GM19193 (cell line): ENCODE measurements around the gene ZGLP1.

Source experiments
- POLR2A ChIP-seq: IDR thresholded peaks from 4 replicates; pipeline ENCODE4 v1.6.1; 2011; ENCODE audit not compliant: insufficient read depth, insufficient read length; ENCODE audit errors: extremely low read depth

ZGLP1 gene

GRCh38 chr19:10317045-10317856 lies 7.6 kb upstream of the ZGLP1 start:
- no peak for TF ChIP-seq POLR2A

GRCh38 chr19:10316229-10317044 lies 6.8 kb upstream of the ZGLP1 start:
- TF ChIP-seq POLR2A: no peak

- TF ChIP-seq POLR2A: peak; percentile 88
Observed at GRCh38 chr19:10315335-10316214, 6.0 kb upstream of the ZGLP1 start, which contains the start of gene FDX2. FDX2 (minus strand) TSS chr19:10316015; CDS start chr19:10315996, 19 bp downstream.

GRCh38 chr19:10306327-10306726 lies 3.3 kb downstream of the ZGLP1 start:
- no peak for TF ChIP-seq POLR2A

GRCh38 chr19:10305139-10305806 lies 4.3 kb downstream of the ZGLP1 start:
- TF ChIP-seq POLR2A: no peak

GRCh38 chr19:10299545-10300458 lies 9.8 kb downstream of the ZGLP1 start:
- no peak for TF ChIP-seq POLR2A

- TF ChIP-seq POLR2A: peak; percentile 7
Observed at GRCh38 chr19:10295847-10296591, 13.6 kb downstream of the ZGLP1 start.

- TF ChIP-seq POLR2A: peak; percentile 37
Observed at GRCh38 chr19:10295305-10295846, 14.2 kb downstream of the ZGLP1 start.

- TF ChIP-seq POLR2A: no peak
Observed at GRCh38 chr19:10294368-10294697, 15.3 kb downstream of the ZGLP1 start.

GRCh38 chr19:10293637-10294367 lies 15.8 kb downstream of the ZGLP1 start:
- no peak for TF ChIP-seq POLR2A

- no peak for TF ChIP-seq POLR2A
Observed at GRCh38 chr19:10292789-10293636, 16.6 kb downstream of the ZGLP1 start.
